Liver (tissue), 3 donors: Measurements from ENCODE around the gene MEN1.

Experiments used
- FOXA1 ChIP-seq: IDR thresholded peaks from 2 replicates; pipeline ENCODE4 v1.6.1; 2016; ENCODE audit warnings: antibody characterized with exemption
- FOXA2 ChIP-seq: IDR thresholded peaks from 2 replicates; pipeline ENCODE4 v1.6.1; 2016; ENCODE audit warnings: antibody characterized with exemption
- JUND ChIP-seq, 2 donors: IDR thresholded peaks; 2 replicates each; pipeline ENCODE4 v1.6.1; 2016; ENCODE audit warnings: antibody characterized with exemption in 2 of 2
- RAD21 ChIP-seq, 2 donors: IDR thresholded peaks; 2 replicates each; pipeline ENCODE4 v1.6.1; 2016; ENCODE audit warnings: antibody characterized with exemption in 2 of 2, mild to moderate bottlenecking in 2 of 2
- SP1 ChIP-seq: IDR thresholded peaks from 2 replicates; pipeline ENCODE4 v1.6.1; 2018; ENCODE audit warnings: antibody characterized with exemption, mild to moderate bottlenecking
- TAF1 ChIP-seq: conservative IDR thresholded peaks from 2 replicates; pipeline ENCODE4 v1.6.1; 2016; ENCODE audit warnings: antibody characterized with exemption, mild to moderate bottlenecking
- TF ChIP-seq, protein P1 (sequence below): fragments of 150-350 bp; IDR thresholded peaks from 2 replicates; pipeline ENCODE4 v1.5.1; 2017; ENCODE audit warnings: improper control_type of control experiment, low read depth, low read length; ENCODE audit not compliant: missing input control
- TF ChIP-seq, protein P2 (sequence below): IDR thresholded peaks from 2 replicates; pipeline ENCODE4 v1.6.1; 2016; ENCODE audit warnings: antibody characterized with exemption
- TF ChIP-seq, protein P3 (sequence below): IDR thresholded peaks from 2 replicates; pipeline ENCODE4 v1.6.1; 2016; ENCODE audit warnings: antibody characterized with exemption, mild to moderate bottlenecking
- TF ChIP-seq, protein P4 (sequence below): IDR thresholded peaks from 2 replicates; pipeline ENCODE4 v1.6.1; 2016; ENCODE audit warnings: antibody characterized with exemption
- donor health status: healthy.
- donor health status: healthy.

DNA sequence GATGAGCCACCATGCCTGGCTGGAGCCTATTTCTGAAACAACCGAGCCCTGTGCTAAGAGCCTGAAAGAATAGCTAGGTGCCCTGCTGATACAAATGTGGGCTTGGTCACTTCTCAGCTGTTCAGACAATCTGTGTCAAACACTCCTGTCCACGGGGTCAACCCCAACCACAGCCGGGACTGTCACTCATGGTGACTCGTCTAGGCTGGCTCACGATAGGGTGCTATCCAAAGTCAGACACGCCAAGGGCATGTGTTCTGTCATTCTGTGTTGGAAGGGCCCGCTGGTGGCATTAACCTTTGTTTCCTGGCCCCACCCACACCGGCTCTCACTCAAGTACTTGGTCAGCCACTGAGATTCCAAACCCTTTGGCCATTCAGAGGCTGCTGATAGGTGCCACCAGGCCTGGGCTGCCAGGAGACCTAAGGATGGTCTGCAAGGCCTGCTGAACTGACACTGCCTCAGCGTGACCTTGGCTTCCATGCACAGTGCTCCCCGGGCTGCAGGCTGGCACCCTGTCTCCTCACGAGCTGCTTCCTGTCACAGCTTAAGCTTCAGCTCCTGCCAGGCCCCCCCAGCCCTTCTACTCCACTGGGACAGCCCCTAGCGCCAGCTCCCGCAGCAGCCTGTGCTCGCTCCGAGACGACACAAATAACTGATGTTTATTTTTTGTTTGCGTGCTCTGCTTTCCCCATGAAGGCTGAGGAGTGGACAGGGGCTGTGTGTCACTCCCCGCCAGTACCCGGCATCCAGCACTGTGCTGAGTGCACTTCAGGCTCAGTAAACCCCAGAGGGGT is 48.3 kb upstream of the MEN1 start:
- TF ChIP-seq, protein P1, sequence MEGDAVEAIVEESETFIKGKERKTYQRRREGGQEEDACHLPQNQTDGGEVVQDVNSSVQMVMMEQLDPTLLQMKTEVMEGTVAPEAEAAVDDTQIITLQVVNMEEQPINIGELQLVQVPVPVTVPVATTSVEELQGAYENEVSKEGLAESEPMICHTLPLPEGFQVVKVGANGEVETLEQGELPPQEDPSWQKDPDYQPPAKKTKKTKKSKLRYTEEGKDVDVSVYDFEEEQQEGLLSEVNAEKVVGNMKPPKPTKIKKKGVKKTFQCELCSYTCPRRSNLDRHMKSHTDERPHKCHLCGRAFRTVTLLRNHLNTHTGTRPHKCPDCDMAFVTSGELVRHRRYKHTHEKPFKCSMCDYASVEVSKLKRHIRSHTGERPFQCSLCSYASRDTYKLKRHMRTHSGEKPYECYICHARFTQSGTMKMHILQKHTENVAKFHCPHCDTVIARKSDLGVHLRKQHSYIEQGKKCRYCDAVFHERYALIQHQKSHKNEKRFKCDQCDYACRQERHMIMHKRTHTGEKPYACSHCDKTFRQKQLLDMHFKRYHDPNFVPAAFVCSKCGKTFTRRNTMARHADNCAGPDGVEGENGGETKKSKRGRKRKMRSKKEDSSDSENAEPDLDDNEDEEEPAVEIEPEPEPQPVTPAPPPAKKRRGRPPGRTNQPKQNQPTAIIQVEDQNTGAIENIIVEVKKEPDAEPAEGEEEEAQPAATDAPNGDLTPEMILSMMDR = no peak
- TF ChIP-seq TAF1 = no peak
- no peak for TF ChIP-seq FOXA2
- TF ChIP-seq SP1 = no peak
- no peak for TF ChIP-seq RAD21 (IDR thresholded peaks at IDR 0.05)
- TF ChIP-seq, protein P2, sequence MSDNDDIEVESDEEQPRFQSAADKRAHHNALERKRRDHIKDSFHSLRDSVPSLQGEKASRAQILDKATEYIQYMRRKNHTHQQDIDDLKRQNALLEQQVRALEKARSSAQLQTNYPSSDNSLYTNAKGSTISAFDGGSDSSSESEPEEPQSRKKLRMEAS = no peak
- TF ChIP-seq, protein P3, sequence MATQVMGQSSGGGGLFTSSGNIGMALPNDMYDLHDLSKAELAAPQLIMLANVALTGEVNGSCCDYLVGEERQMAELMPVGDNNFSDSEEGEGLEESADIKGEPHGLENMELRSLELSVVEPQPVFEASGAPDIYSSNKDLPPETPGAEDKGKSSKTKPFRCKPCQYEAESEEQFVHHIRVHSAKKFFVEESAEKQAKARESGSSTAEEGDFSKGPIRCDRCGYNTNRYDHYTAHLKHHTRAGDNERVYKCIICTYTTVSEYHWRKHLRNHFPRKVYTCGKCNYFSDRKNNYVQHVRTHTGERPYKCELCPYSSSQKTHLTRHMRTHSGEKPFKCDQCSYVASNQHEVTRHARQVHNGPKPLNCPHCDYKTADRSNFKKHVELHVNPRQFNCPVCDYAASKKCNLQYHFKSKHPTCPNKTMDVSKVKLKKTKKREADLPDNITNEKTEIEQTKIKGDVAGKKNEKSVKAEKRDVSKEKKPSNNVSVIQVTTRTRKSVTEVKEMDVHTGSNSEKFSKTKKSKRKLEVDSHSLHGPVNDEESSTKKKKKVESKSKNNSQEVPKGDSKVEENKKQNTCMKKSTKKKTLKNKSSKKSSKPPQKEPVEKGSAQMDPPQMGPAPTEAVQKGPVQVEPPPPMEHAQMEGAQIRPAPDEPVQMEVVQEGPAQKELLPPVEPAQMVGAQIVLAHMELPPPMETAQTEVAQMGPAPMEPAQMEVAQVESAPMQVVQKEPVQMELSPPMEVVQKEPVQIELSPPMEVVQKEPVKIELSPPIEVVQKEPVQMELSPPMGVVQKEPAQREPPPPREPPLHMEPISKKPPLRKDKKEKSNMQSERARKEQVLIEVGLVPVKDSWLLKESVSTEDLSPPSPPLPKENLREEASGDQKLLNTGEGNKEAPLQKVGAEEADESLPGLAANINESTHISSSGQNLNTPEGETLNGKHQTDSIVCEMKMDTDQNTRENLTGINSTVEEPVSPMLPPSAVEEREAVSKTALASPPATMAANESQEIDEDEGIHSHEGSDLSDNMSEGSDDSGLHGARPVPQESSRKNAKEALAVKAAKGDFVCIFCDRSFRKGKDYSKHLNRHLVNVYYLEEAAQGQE = no peak
- TF ChIP-seq, protein P4, sequence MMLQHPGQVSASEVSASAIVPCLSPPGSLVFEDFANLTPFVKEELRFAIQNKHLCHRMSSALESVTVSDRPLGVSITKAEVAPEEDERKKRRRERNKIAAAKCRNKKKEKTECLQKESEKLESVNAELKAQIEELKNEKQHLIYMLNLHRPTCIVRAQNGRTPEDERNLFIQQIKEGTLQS = no peak
- TF ChIP-seq FOXA1 = no peak
- TF ChIP-seq JUND (IDR thresholded peaks at IDR 0.05) = no peak
